ENCODE measurements around the gene CD180.

DNA sequence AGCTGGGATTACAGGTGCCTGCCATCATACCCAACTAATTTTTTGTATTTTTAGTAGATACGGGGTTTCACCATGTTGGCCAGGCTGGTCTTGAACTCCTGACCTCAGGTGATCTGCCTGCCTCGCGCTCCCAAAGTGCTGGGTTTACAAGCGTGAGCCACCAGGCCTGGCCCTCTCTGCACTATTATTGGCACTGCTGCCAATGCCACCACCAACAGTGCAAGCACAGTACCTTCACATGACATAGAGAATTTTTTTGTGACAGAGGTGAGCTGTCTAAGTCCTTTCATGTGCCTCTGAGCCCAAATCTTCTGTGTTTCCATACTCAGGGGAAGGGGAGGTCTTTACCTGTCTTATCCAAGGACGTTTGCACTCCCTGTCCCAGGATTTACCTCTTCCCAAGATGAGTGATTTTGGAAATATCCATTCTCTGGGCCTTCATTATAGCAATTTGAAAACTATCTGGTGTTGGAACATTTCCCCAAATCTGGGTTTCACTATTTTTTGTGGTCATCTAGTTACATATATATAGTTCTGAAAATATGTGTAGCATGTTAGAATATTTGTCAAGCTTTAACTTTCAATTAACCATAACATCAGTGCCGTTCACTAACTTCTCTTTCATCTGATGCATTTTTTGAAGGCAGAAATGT lies 5.4 kb upstream of the CD180 start:
- TF ChIP-seq EGR1 (IDR thresholded peaks at IDR 0.05; ENCODE audit: low read depth) (no peak), EZH2 (IDR thresholded peaks at IDR 0.05) (no peak), CTCF (IDR thresholded peaks at IDR 0.05 in 2 of 3, conservative IDR thresholded peaks at IDR 0.05 in 1 of 3; ENCODE audit: borderline replicate concordance in 1 of 3, insufficient read depth in 1 of 3, low read depth in 2 of 3, low read length in 2 of 3) (no peak), CEBPB (IDR thresholded peaks at IDR 0.05; ENCODE audit: low read depth) (no peak), SIN3A (IDR thresholded peaks at IDR 0.05; ENCODE audit: low read depth) (no peak), POLR2A (IDR thresholded peaks at IDR 0.05; ENCODE audit: borderline replicate concordance, extremely low read depth, insufficient read depth, insufficient read length) (no peak), SRF (IDR thresholded peaks at IDR 0.05; ENCODE audit: low read depth) (no peak), EZH2phosphoT487 (IDR thresholded peaks at IDR 0.05; ENCODE audit: borderline replicate concordance) (no peak)
- TF ChIP-seq, protein P1, sequence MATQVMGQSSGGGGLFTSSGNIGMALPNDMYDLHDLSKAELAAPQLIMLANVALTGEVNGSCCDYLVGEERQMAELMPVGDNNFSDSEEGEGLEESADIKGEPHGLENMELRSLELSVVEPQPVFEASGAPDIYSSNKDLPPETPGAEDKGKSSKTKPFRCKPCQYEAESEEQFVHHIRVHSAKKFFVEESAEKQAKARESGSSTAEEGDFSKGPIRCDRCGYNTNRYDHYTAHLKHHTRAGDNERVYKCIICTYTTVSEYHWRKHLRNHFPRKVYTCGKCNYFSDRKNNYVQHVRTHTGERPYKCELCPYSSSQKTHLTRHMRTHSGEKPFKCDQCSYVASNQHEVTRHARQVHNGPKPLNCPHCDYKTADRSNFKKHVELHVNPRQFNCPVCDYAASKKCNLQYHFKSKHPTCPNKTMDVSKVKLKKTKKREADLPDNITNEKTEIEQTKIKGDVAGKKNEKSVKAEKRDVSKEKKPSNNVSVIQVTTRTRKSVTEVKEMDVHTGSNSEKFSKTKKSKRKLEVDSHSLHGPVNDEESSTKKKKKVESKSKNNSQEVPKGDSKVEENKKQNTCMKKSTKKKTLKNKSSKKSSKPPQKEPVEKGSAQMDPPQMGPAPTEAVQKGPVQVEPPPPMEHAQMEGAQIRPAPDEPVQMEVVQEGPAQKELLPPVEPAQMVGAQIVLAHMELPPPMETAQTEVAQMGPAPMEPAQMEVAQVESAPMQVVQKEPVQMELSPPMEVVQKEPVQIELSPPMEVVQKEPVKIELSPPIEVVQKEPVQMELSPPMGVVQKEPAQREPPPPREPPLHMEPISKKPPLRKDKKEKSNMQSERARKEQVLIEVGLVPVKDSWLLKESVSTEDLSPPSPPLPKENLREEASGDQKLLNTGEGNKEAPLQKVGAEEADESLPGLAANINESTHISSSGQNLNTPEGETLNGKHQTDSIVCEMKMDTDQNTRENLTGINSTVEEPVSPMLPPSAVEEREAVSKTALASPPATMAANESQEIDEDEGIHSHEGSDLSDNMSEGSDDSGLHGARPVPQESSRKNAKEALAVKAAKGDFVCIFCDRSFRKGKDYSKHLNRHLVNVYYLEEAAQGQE (IDR thresholded peaks at IDR 0.05; ENCODE audit: low read depth), result no peak

All from HCT116 (cell line).